Prostate gland (tissue), 2 donors: ENCODE measurements around the gene SGSH. TPM values are rescaled to one million over a fixed set of nuclear protein-coding genes. Genes with fewer than 3 reads are reported as not detected.

ENCODE experiments used
- DNase-seq: peaks from one replicate; pipeline ENCODE4 v3.0.0-alpha.2; 2019; ENCODE audit warnings: low spot score
- H3K27ac ChIP-seq, 2 donors: fragments of 200-600 bp; sonication (generic); 2 replicates each; pipeline ENCODE4 v1.5.1; 2017 to 2019
- H3K27me3 ChIP-seq: fragments of 200-600 bp; sonication (generic); replicated peaks from 2 replicates; pipeline ENCODE4 v1.5.1; 2019; ENCODE audit not compliant: insufficient read depth
- H3K36me3 ChIP-seq, 2 donors: fragments of 200-600 bp; sonication (generic); 1 replicate in 1 of 2; 2 replicates in 1 of 2; pipeline versions ENCODE4 v1.5.1 to v1.8.1; 2017 to 2019
- H3K4me1 ChIP-seq: fragments of 200-600 bp; sonication (generic); replicated peaks from 2 replicates; pipeline ENCODE4 v1.5.1; 2019
- H3K4me3 ChIP-seq, 2 donors: fragments of 200-600 bp; sonication (generic); 2 replicates each; pipeline ENCODE4 v1.5.1; 2017 to 2019
- H3K9me3 ChIP-seq: fragments of 200-600 bp; sonication (generic); 2 replicates; pipeline ENCODE4 v1.5.1; 2017
- CTCF ChIP-seq, 4 experiments: fragments of 200-600 bp in 2 of 4; fragments of 450-650 bp in 2 of 4; sonication (generic) in 2 of 4; IDR thresholded peaks; 1 replicate in 3 of 4; 2 replicates in 1 of 4; pipeline ENCODE4 v1.5.1; 2016 to 2019; ENCODE audit warnings: antibody characterized with exemption in 4 of 4, mild to moderate bottlenecking in 2 of 4, moderate library complexity in 2 of 4
- POLR2A ChIP-seq: fragments of 450-650 bp; IDR thresholded peaks from one replicate; pipeline ENCODE4 v1.6.1; 2016; ENCODE audit warnings: antibody characterized with exemption, mild to moderate bottlenecking
- POLR2AphosphoS5 ChIP-seq: sonication (generic); formaldehyde crosslinking; IDR thresholded peaks from one replicate; pipeline ENCODE4 v1.6.1; 2017; ENCODE audit warnings: antibody characterized with exemption
- WGBS: methylation state at CpG from one replicate; pipeline ENCODE4 v1.1.5; 2018; 5-methylcytosine and 5-hydroxymethylcytosine counted together
- intact Hi-C: fragments of 100-400 bp; cut with DNase I; formaldehyde crosslinking; loops from one replicate; pipeline ENCODE4 v1.14.2; 2022
- total RNA-seq, 2 donors: library from RNA; depleted of rRNA; stranded (reverse); fragments of >200 nt; gene quantifications; one replicate each; pipeline ENCODE4 v1.1.0, GENCODE V29; 2016

Gene SGSH
- total RNA-seq, 2 donors from 2014 or later, result 41.2 to 95.7 TPM

GRCh38 chr17:80169107-80169506, 51.0 kb downstream of the SGSH start:
- H3K9me3 ChIP-seq, result no peaks in the 10 kb centered on the region
- DNase-seq, result no peak
- 94% methylated on average over 5 of the region's 5 CpGs for WGBS
- no peaks in the 10 kb centered on the region for H3K27me3 ChIP-seq
- no peaks in the 10 kb centered on the region for H3K4me1 ChIP-seq
- H3K27ac ChIP-seq, result no peak overlapping the region
- intact Hi-C loops, result no loop called here
- TF ChIP-seq CTCF (IDR thresholded peaks at IDR 0.05) (no peak), POLR2AphosphoS5 (no peak), POLR2A (no peak)
- no peaks in the 10 kb centered on the region for H3K36me3 ChIP-seq
- no peak overlapping the region for H3K4me3 ChIP-seq

GRCh38 chr17:80168371-80168770, 51.8 kb downstream of the SGSH start:
- 72% methylated on average over 5 of the region's 5 CpGs for WGBS
- TF ChIP-seq POLR2AphosphoS5 (no peak), CTCF (IDR thresholded peaks at IDR 0.05) (no peak), POLR2A (no peak)
- H3K4me1 ChIP-seq, result no peaks in the 10 kb centered on the region
- intact Hi-C loops, result no loop called here
- no peaks in the 10 kb centered on the region for H3K36me3 ChIP-seq
- no peaks in the 10 kb centered on the region for H3K9me3 ChIP-seq
- no peak overlapping the region for H3K27ac ChIP-seq
- no peaks in the 10 kb centered on the region for H3K27me3 ChIP-seq
- no peak for DNase-seq
- H3K4me3 ChIP-seq, result no peak overlapping the region

- 72% methylated on average over 6 of the region's 6 CpGs for WGBS
- DNase-seq, result no peak
- no peaks in the 10 kb centered on the region for H3K4me1 ChIP-seq
- no peak overlapping the region for H3K4me3 ChIP-seq
- no peak for TF ChIP-seq POLR2A
- TF ChIP-seq CTCF (IDR thresholded peaks at IDR 0.05), result no peak
- TF ChIP-seq POLR2AphosphoS5, result peak; percentile 16
- no peaks in the 10 kb centered on the region for H3K9me3 ChIP-seq
- no peak overlapping the region for H3K27ac ChIP-seq
- no peaks in the 10 kb centered on the region for H3K36me3 ChIP-seq
- no peaks in the 10 kb centered on the region for H3K27me3 ChIP-seq
- intact Hi-C loops, result no loop called here
These were observed 53.7 kb downstream of the SGSH start for GRCh38 chr17:80166446-80166845.

GRCh38 chr17:80164185-80164584, 55.9 kb downstream of the SGSH start:
- Histone ChIP-seq H3K4me1 (no peaks in the 10 kb centered on the region), H3K27me3 (no peaks in the 10 kb centered on the region), H3K27ac (no peak overlapping the region), H3K9me3 (no peaks in the 10 kb centered on the region), H3K4me3 (no peak overlapping the region), H3K36me3 (no peaks in the 10 kb centered on the region)
- 83% methylated on average over 11 of the region's 11 CpGs for WGBS
- DNase-seq, result no peak
- TF ChIP-seq POLR2AphosphoS5 (no peak), POLR2A (no peak), CTCF (IDR thresholded peaks at IDR 0.05) (no peak)
- intact Hi-C loops, result no loop called here

GRCh38 chr17:80163336-80163735, 56.8 kb downstream of the SGSH start:
- TF ChIP-seq POLR2AphosphoS5 (no peak), POLR2A (no peak), CTCF (IDR thresholded peaks at IDR 0.05) (no peak)
- no peaks in the 10 kb centered on the region for H3K9me3 ChIP-seq
- DNase-seq, result no peak
- no peaks in the 10 kb centered on the region for H3K27me3 ChIP-seq
- intact Hi-C loops, result no loop called here
- H3K27ac ChIP-seq, result no peak overlapping the region
- no peak overlapping the region for H3K4me3 ChIP-seq
- no peaks in the 10 kb centered on the region for H3K4me1 ChIP-seq
- WGBS, result 79% methylated on average over 4 of the region's 4 CpGs
- H3K36me3 ChIP-seq, result no peaks in the 10 kb centered on the region
